ENCODE data around the gene RAB11FIP4.

GRCh38 chr17:31512104-31512740, 120.7 kb downstream of the RAB11FIP4 start:
- TF ChIP-seq POLR2AphosphoS5 (IDR thresholded peaks at IDR 0.05; ENCODE audit: low read depth, low read length) (no peak), POLR2A (IDR thresholded peaks at IDR 0.05; ENCODE audit: low read depth, low read length) (no peak), TAF1 (IDR thresholded peaks at IDR 0.05; ENCODE audit: borderline replicate concordance, low read depth, low read length) (no peak)
